Spleen (tissue), 11 donors: ENCODE measurements around the gene BNIP2. TPM values are rescaled to one million over a fixed set of nuclear protein-coding genes. Genes with fewer than 3 reads are reported as not detected.

Experiments used
- DNase-seq: peaks from one replicate; pipeline ENCODE4 v3.0.0-alpha.2; 2020
- H3K27ac ChIP-seq, 8 donors: fragments of 200-600 bp; sonication (generic) in 7 of 8; 1 replicate in 4 of 8; 2 replicates in 4 of 8; pipeline versions ENCODE4 v1.5.0 to v1.8.0; 2016 to 2021; ENCODE audit warnings: inconsistent platforms in 4 of 8, mild to moderate bottlenecking in 4 of 8, moderate library complexity in 1 of 8
- H3K27me3 ChIP-seq, 7 donors: fragments of 200-600 bp; sonication (generic) in 6 of 7; replicated peaks in 1 of 7; 1 replicate in 4 of 7; 2 replicates in 3 of 7; pipeline versions ENCODE4 v1.5.0 to v1.8.0; 2016 to 2021; ENCODE audit warnings: inconsistent platforms in 3 of 7, mild to moderate bottlenecking in 1 of 7
- H3K36me3 ChIP-seq, 6 donors: fragments of 200-600 bp; sonication (generic) in 5 of 6; 1 replicate in 4 of 6; 2 replicates in 2 of 6; pipeline versions ENCODE4 v1.5.0 to v1.8.0; 2016 to 2021; ENCODE audit warnings: inconsistent platforms in 2 of 6
- H3K4me1 ChIP-seq, 6 donors: fragments of 200-600 bp; sonication (generic) in 5 of 6; 1 replicate in 3 of 6; 2 replicates in 3 of 6; pipeline versions ENCODE4 v1.5.0 to v1.8.0; 2016 to 2021; ENCODE audit warnings: inconsistent platforms in 3 of 6
- H3K4me3 ChIP-seq, 8 donors: fragments of 200-600 bp; sonication (generic) in 7 of 8; 1 replicate in 4 of 8; 2 replicates in 4 of 8; pipeline versions ENCODE4 v1.5.0 to v1.8.0; 2016 to 2021; ENCODE audit warnings: inconsistent platforms in 4 of 8, mild to moderate bottlenecking in 4 of 8, moderate library complexity in 2 of 8
- H3K9me3 ChIP-seq, 8 donors: fragments of 200-600 bp; sonication (generic) in 7 of 8; 1 replicate in 4 of 8; 2 replicates in 4 of 8; pipeline versions ENCODE4 v1.5.0 to v1.8.0; 2016 to 2021; ENCODE audit warnings: inconsistent platforms in 4 of 8
- CTCF ChIP-seq, 11 experiments: fragments of 200-600 bp in 7 of 11; fragments of 450-650 bp in 4 of 11; sonication (generic) in 4 of 11; IDR thresholded peaks in 8 of 11; conservative IDR thresholded peaks in 3 of 11; 1 replicate in 7 of 11; 2 replicates in 4 of 11; pipeline versions ENCODE4 v1.4.0 to v1.8.0; 2016 to 2021; ENCODE audit warnings: antibody characterized with exemption in 11 of 11, inconsistent platforms in 4 of 11, mild to moderate bottlenecking in 1 of 11
- POLR2A ChIP-seq, 3 donors: fragments of 450-650 bp; IDR thresholded peaks; one replicate each; pipeline ENCODE4 v1.5.1; 2017; ENCODE audit warnings: antibody characterized with exemption in 3 of 3, mild to moderate bottlenecking in 1 of 3
- POLR2AphosphoS5 ChIP-seq, 3 donors: sonication (generic); formaldehyde crosslinking; IDR thresholded peaks; one replicate each; pipeline ENCODE4 v1.5.1; 2017; ENCODE audit warnings: antibody characterized with exemption in 3 of 3
- WGBS, 5 donors: extraction: QIAGEN DNeasy Blood & Tissue Kit in 3 of 5; methylation state at CpG; one replicate each; pipeline versions ENCODE4 v1.1.5 to v1.1.7; 2013 to 2018; 5-methylcytosine and 5-hydroxymethylcytosine counted together
- intact Hi-C: fragments of 100-400 bp; cut with DNase I; formaldehyde crosslinking; loops from one replicate; pipeline ENCODE4 v1.15.0; 2023; ENCODE audit warnings: low total_unique reads
- polyA plus RNA-seq, 3 donors: library from polyadenylated mRNA; stranded (reverse); fragments of 200-250 nt; gene quantifications; one replicate each; pipeline ENCODE4 v1.2.1, GENCODE V29; 2013
- total RNA-seq, 7 donors: library from RNA; depleted of rRNA in 3 of 7; stranded (reverse); fragments of >200 nt in 3 of 7; fragmentation: NEBNext Ultra II Directional in 4 of 7; extraction: Animal tissue kit (Norgen Biotek cat#: 25700) in 4 of 7; gene quantifications; one replicate each; pipeline versions ENCODE4 v1.1.0 to v1.2.1, GENCODE V29; 2016 to 2021
- donor health status: healthy with polysubstance abuse.
- donor health status: DM: no; HTN: no; CAD: no; lungs with moderate emphysema.
- donor health status: DM: no; HTN: no; CAD: no.
- donor health status: Bipolar disorder and iron deficiency.
- donor health status: healthy.
- donor health status: DM: no; HTN: no; CAD: no.
- donor health status: DM: yes; HTN: yes; CAD: no.

Gene BNIP2
- total and polyA plus RNA-seq, 10 donors: 34.1 to 232 (median 107) TPM

- H3K4me1 ChIP-seq: peaks cover 13 to 42% (median 24%) of the 10 kb centered on the region in 6 donors
- DNase-seq: no peak
- no peak overlapping the region for H3K4me3 ChIP-seq
- no peaks in the 10 kb centered on the region for H3K9me3 ChIP-seq
- H3K36me3 ChIP-seq: peaks cover 10 to 84% (median 70%) of the 10 kb centered on the region in 6 donors
- TF ChIP-seq POLR2A (IDR thresholded peaks at IDR 0.05) (no peak), CTCF (IDR thresholded peaks at IDR 0.05 in 8 of 11, conservative IDR thresholded peaks at IDR 0.05 in 3 of 11) (no peak), POLR2AphosphoS5 (IDR thresholded peaks at IDR 0.05) (no peak)
- H3K27me3 ChIP-seq: no peaks in the 10 kb centered on the region
- intact Hi-C loops: no loop called here
- no peak overlapping the region for H3K27ac ChIP-seq
- WGBS, 5 donors: 94 to 97% (median 96%) methylated on average over 6 of the region's 6 CpGs
Measured at GRCh38 chr15:59680346-59680745, 8.8 kb downstream of the BNIP2 start.

- WGBS, 5 donors: 29 to 57% (median 46%) methylated on average over 1 of the region's 1 CpG
- peaks cover 0 to 24% (median 8%) of the 10 kb centered on the region in 6 donors for H3K4me1 ChIP-seq
- intact Hi-C loops: no loop called here
- no peaks in the 10 kb centered on the region for H3K9me3 ChIP-seq
- peaks cover 10 to 100% (median 84%) of the 10 kb centered on the region in 6 donors for H3K36me3 ChIP-seq
- H3K27ac ChIP-seq: no peak overlapping the region
- H3K27me3 ChIP-seq: no peaks in the 10 kb centered on the region
- no peak overlapping the region for H3K4me3 ChIP-seq
- no peak for DNase-seq
- TF ChIP-seq POLR2AphosphoS5 (IDR thresholded peaks at IDR 0.05): no peak
- TF ChIP-seq POLR2A (IDR thresholded peaks at IDR 0.05): no peak
Measured at GRCh38 chr15:59678620-59679019, 10.5 kb downstream of the BNIP2 start.

- Histone ChIP-seq H3K36me3 (peaks cover 10 to 100% (median 89%) of the 10 kb centered on the region in 6 donors), H3K27me3 (no peaks in the 10 kb centered on the region), H3K4me3 (no peak overlapping the region), H3K27ac (no peak overlapping the region), H3K9me3 (no peaks in the 10 kb centered on the region), H3K4me1 (peaks cover 0 to 20% (median 7%) of the 10 kb centered on the region in 6 donors)
- TF ChIP-seq POLR2A (IDR thresholded peaks at IDR 0.05) (no peak), POLR2AphosphoS5 (IDR thresholded peaks at IDR 0.05) (no peak), CTCF (IDR thresholded peaks at IDR 0.05 in 8 of 11, conservative IDR thresholded peaks at IDR 0.05 in 3 of 11) (no peak)
- intact Hi-C loops: no loop called here
- no peak for DNase-seq
- WGBS, 5 donors: 42 to 77% (median 55%) methylated on average over 1 of the region's 1 CpG
Measured at GRCh38 chr15:59678172-59678571, 10.9 kb downstream of the BNIP2 start.

GRCh38 chr15:59676565-59676964, 12.6 kb downstream of the BNIP2 start:
- Histone ChIP-seq H3K27me3 (no peaks in the 10 kb centered on the region), H3K4me1 (peaks cover 0 to 15% (median 0%) of the 10 kb centered on the region in 6 donors), H3K9me3 (no peaks in the 10 kb centered on the region), H3K36me3 (peaks cover 10 to 100% (median 97%) of the 10 kb centered on the region in 6 donors), H3K27ac (no peak overlapping the region), H3K4me3 (no peak overlapping the region)
- 95 to 98% (median 97%) methylated on average over 23 of the region's 23 CpGs for WGBS, 5 donors
- DNase-seq: no peak
- intact Hi-C loops: no loop called here
- TF ChIP-seq POLR2A (IDR thresholded peaks at IDR 0.05) (no peak), POLR2AphosphoS5 (IDR thresholded peaks at IDR 0.05) (peak in 2 of 3 donors; percentile 42 to 76), CTCF (IDR thresholded peaks at IDR 0.05 in 8 of 11, conservative IDR thresholded peaks at IDR 0.05 in 3 of 11) (no peak)
